Stimulated activated naive CD4-positive, alpha-beta T cell treated with Interleukin-2 at 50 U/mL for 16 hours (primary cell): ENCODE measurements around the gene C3orf52.

Experiments used
- DNase-seq: peaks from one replicate; lab custom pipeline; 2025; lab: John Stamatoyannopoulos, UW

C3orf52 gene

GRCh38 chr3:112136959-112137693 is 50.9 kb downstream of the C3orf52 start:
- peak; percentile 31 for DNase-seq

- no peak for DNase-seq
Measured at GRCh38 chr3:112137781-112138180, 51.6 kb downstream of the C3orf52 start.

DNA sequence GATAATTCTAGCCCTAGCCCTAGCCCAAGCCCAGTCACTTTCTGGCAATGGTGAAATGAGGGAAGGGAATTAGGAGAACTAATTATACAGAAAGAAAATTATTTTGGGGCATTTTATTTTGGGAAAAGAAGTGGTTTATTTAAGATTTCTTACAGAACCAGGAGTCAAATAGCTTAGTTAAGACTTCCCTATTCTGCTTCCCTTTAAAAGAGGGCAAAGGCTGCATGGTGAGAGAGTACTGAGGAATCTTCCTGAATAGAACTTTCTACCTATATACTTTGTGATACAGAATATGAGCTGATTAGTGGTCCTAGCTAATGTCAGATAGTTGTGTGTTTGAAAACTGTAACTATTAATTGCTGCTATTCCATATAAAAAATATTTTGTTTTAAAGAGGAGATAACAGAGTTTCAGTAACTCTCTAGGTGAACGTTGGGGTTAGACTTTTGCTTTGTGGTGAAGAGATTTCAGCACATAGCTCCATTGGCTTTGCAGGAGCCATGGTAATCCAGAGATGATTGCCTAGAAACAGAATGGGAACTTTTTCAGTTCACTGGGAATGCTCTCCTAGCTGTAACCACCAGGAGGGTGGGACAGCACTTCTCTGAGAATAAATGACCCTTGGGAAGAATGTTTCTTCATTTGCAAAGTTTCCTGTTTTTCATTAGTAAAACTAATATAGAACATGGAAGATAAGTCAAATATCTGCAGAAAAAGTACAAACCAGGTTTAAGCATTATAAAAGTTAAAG is 52.2 kb downstream of the C3orf52 start:
- DNase-seq = no peak

- no peak for DNase-seq
Measured at GRCh38 chr3:112140584-112140983, 54.4 kb downstream of the C3orf52 start.

DNA sequence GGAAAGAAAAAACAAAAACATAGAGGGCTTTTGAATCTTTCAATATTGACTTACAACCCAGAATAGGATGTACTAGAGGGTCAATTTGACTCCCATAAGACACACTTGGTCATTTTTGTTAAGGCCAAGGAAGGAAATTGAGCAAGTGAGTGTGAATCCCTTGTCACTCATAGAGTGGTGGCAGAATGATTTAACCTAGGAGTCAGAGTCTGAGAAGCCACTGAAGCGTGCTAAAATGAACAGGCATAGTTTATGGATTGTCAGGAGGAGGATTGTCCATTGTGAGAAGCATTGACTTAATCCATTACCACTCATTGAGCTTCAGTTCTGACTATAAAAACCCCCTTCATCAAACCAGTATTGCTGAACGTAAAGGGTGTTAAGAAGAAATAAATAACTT is 55.1 kb downstream of the C3orf52 start:
- no peak for DNase-seq

DNA sequence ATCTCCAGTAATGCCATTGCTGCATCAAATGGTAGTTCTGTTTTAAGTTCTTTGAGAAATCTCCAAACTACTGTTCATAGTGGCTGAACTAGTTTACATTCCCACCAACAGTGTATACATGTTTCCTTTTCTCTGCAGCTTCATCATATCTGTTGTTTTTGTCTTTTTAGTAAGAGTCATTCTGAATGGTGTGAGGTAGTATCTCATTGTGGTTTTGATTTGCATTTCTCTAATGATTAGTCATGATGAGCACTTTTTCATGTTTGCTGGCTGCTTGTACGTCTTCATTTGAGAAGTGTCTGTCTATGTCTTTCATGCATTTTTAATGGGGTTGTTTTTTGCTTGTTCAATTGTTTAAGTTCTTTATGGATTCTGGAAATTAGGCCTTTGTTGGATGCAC is 57.1 kb downstream of the C3orf52 start:
- no peak for DNase-seq

GRCh38 chr3:112143689-112144088 is 57.5 kb downstream of the C3orf52 start:
- DNase-seq = no peak

DNA sequence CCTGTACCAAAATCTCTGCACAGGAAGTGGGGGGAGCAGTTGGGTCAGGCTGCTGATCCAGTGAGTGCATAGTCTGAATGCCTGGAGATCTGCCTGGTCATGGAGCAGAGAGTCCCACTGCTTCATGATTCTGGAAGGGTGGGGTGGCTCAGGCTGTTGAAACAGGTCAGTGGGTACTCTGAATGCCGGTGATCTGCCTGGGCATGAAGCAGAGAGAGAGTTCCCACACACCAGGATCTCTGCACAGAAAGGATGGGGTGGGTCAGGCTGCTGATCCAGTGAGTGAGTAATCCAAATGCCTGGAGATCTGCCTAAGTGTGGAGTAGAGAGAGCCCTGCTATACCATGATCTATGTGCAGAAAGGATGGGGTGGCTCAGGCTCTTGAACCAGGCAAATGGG is 62.9 kb downstream of the C3orf52 start:
- DNase-seq = no peak

- DNase-seq = no peak
Measured at GRCh38 chr3:112167758-112168157, 81.6 kb downstream of the C3orf52 start.
